ENCODE measurements around the gene RSBN1L. TPM values are rescaled to one million over a fixed set of nuclear protein-coding genes. Genes with fewer than 3 reads are reported as not detected.
A peak's percentile ranks its signal among the peaks of the same experiment; 100 is the strongest.

Gene RSBN1L
- polyA plus RNA-seq, 3 donors = 1.3 to 10.0 (median 2.2) TPM

DNA sequence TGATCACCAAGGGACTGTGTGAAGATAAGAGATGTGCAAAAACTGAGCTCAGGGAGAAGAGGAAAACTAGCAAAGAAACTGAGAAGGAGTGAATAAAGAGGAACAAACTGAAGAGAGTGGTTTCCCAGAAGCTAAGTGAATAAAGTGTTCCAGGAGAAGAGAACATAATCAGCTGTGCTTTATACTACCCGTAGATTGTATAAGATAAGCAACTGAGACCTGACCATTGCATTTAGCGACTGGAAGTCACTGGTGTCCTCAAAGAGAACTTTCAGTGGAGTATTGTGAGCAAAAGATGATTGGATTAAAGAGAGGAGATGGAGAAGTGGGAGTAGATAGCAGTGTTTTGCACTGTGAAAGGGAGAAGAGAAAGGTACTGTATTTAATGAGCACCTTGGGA, 116.9 kb downstream of the RSBN1L start:
- H3K36me3 Mint-ChIP-seq = peaks cover 11 to 21% of the 10 kb centered on the region in 2 donors
- Histone ChIP-seq H3K36me3 (replicated peaks in 1 of 2; ENCODE audit: control insufficient read depth in 1 of 2, insufficient read depth in 2 of 2, low read length in 2 of 2) (peaks cover 7 to 17% of the 10 kb centered on the region in 2 donors), H3K4me3 (replicated peaks in 1 of 3; ENCODE audit: low read depth in 2 of 3, low read length in 3 of 3) (no peak overlapping the region), H3K79me2 (ENCODE audit: insufficient read depth, low read length) (peaks cover 92% of the 10 kb centered on the region), H3K4me1 (ENCODE audit: control insufficient read depth in 1 of 2, insufficient read depth in 2 of 2, low read length in 2 of 2) (peaks cover 0 to 9% of the 10 kb centered on the region in 2 donors), H3K9me3 (replicated peaks in 1 of 2; ENCODE audit: control insufficient read depth in 1 of 2, insufficient read depth in 1 of 2, low read length in 2 of 2) (peaks cover 15 to 17% of the 10 kb centered on the region in 2 donors), H3K4me2 (replicated peaks; ENCODE audit: extremely low read depth, low read length, poor library complexity, severe bottlenecking) (no peak overlapping the region), H2AFZ (ENCODE audit: insufficient read depth, low read depth, low read length, poor library complexity, severe bottlenecking) (no peak overlapping the region), H3K9ac (ENCODE audit: insufficient read depth, low read length, poor library complexity, severe bottlenecking) (no peak overlapping the region), H3K27me3 (ENCODE audit: control insufficient read depth in 2 of 2, insufficient read depth in 2 of 2, low read length in 2 of 2) (no peaks in the 10 kb centered on the region), H3K27ac (ENCODE audit: low read depth in 1 of 2, low read length in 2 of 2) (no peak overlapping the region), H4K20me1 (ENCODE audit: insufficient read depth, low read length) (peaks cover 21% of the 10 kb centered on the region)
- WGBS (ENCODE audit: insufficient coverage) = 92% methylated on average over 2 of the region's 2 CpGs
- H3K9me3 Mint-ChIP-seq = peaks cover 12 to 33% (median 21%) of the 10 kb centered on the region in 7 donors
- peak overlapping the region in 5 of 7 donors; percentile 4 to 80 (median 35) for H3K27ac Mint-ChIP-seq
- intact Hi-C loops (cut with micrococcal nuclease) = no loop called here
- TF ChIP-seq, protein P1, sequence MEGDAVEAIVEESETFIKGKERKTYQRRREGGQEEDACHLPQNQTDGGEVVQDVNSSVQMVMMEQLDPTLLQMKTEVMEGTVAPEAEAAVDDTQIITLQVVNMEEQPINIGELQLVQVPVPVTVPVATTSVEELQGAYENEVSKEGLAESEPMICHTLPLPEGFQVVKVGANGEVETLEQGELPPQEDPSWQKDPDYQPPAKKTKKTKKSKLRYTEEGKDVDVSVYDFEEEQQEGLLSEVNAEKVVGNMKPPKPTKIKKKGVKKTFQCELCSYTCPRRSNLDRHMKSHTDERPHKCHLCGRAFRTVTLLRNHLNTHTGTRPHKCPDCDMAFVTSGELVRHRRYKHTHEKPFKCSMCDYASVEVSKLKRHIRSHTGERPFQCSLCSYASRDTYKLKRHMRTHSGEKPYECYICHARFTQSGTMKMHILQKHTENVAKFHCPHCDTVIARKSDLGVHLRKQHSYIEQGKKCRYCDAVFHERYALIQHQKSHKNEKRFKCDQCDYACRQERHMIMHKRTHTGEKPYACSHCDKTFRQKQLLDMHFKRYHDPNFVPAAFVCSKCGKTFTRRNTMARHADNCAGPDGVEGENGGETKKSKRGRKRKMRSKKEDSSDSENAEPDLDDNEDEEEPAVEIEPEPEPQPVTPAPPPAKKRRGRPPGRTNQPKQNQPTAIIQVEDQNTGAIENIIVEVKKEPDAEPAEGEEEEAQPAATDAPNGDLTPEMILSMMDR (IDR thresholded peaks at IDR 0.05) = no peak
- no peak overlapping the region for H3K4me3 Mint-ChIP-seq
- H3K4me1 Mint-ChIP-seq = peaks cover 16% of the 10 kb centered on the region
- no peak for DNase-seq
- H3K27me3 Mint-ChIP-seq (ENCODE audit: low read depth in 3 of 3) = peaks cover 0 to 2% (median 0%) of the 10 kb centered on the region in 3 donors

GRCh38 chr7:77819021-77819420, 122.8 kb downstream of the RSBN1L start:
- intact Hi-C loops (cut with micrococcal nuclease) = no loop called here
- H3K36me3 Mint-ChIP-seq = peaks cover 33 to 49% of the 10 kb centered on the region in 2 donors
- H3K9me3 ChIP-seq (replicated peaks in 1 of 2; ENCODE audit: control insufficient read depth in 1 of 2, insufficient read depth in 1 of 2, low read length in 2 of 2) = peaks cover 40 to 45% of the 10 kb centered on the region in 2 donors

More at GRCh38 chr7:77819021-77819420, 122.8 kb downstream of the RSBN1L start:
- H3K27ac ChIP-seq (ENCODE audit: low read depth in 1 of 2, low read length in 2 of 2) = peak overlapping the region in 1 of 2 donors; percentile 5
- H3K79me2 ChIP-seq (ENCODE audit: insufficient read depth, low read length) = peaks cover 81% of the 10 kb centered on the region
- TF ChIP-seq, protein P1 (IDR thresholded peaks at IDR 0.05) = no peak
- no peak overlapping the region for H3K4me3 ChIP-seq (replicated peaks in 1 of 3; ENCODE audit: low read depth in 2 of 3, low read length in 3 of 3)
- no peak overlapping the region for H2AFZ ChIP-seq (ENCODE audit: insufficient read depth, low read depth, low read length, poor library complexity, severe bottlenecking)
- H3K36me3 ChIP-seq (replicated peaks in 1 of 2; ENCODE audit: control insufficient read depth in 1 of 2, insufficient read depth in 2 of 2, low read length in 2 of 2) = peaks cover 7 to 35% of the 10 kb centered on the region in 2 donors
- H3K9me3 Mint-ChIP-seq = peaks cover 31 to 55% (median 51%) of the 10 kb centered on the region in 7 donors
- no peaks in the 10 kb centered on the region for H4K20me1 ChIP-seq (ENCODE audit: insufficient read depth, low read length)
- no peak overlapping the region for H3K4me2 ChIP-seq (replicated peaks; ENCODE audit: extremely low read depth, low read length, poor library complexity, severe bottlenecking)
- no peak for DNase-seq
- no peak overlapping the region for H3K9ac ChIP-seq (ENCODE audit: insufficient read depth, low read length, poor library complexity, severe bottlenecking)
- H3K27ac Mint-ChIP-seq = peak overlapping the region in 1 of 7 donors; percentile 65
- H3K27me3 ChIP-seq (ENCODE audit: control insufficient read depth in 2 of 2, insufficient read depth in 2 of 2, low read length in 2 of 2) = no peaks in the 10 kb centered on the region
- peaks cover 24% of the 10 kb centered on the region for H3K4me1 Mint-ChIP-seq
- peaks cover 9 to 10% of the 10 kb centered on the region in 2 donors for H3K4me1 ChIP-seq (ENCODE audit: control insufficient read depth in 1 of 2, insufficient read depth in 2 of 2, low read length in 2 of 2)
- H3K4me3 Mint-ChIP-seq = no peak overlapping the region
- H3K27me3 Mint-ChIP-seq (ENCODE audit: low read depth in 3 of 3) = no peaks in the 10 kb centered on the region

Data from CD14-positive monocyte (primary cell).